ENCODE data around the gene SH3BGRL. TPM values are rescaled to one million over a fixed set of nuclear protein-coding genes. Genes with fewer than 3 reads are reported as not detected.

The SH3BGRL gene
- total RNA-seq, 1 experiment from 2014 or later = 41.8 TPM

- H4K5ac ChIP-seq (ENCODE audit: insufficient read length, low read depth, low read length) = no peak overlapping the region
- no peak overlapping the region for H2AFZ ChIP-seq (ENCODE audit: low read length)
- peaks cover 17% of the 10 kb centered on the region for H3K9me3 ChIP-seq (ENCODE audit: control insufficient read depth, low read depth, low read length)
- no peak overlapping the region for H3K27ac ChIP-seq (ENCODE audit: insufficient read length, low read depth, low read length)
- Mint-ChIP-seq H3K4me1 (peaks cover 30 to 31% of the 10 kb centered on the region in 2 experiments), H3K9me3 (peaks cover 42 to 46% of the 10 kb centered on the region in 2 experiments), H3K27me3 (ENCODE audit: low read depth) (no peaks in the 10 kb centered on the region; the same call in 1 of the 2 replicates), H3K4me3 (no peak overlapping the region), H3K36me3 (ENCODE audit: insufficient read depth in 1 of 3, low read depth in 3 of 3) (peaks cover 0 to 2% (median 0%) of the 10 kb centered on the region in 3 experiments; a peak in 2 of 7 replicates), H3K27ac (no peak overlapping the region; a peak in 1 of 7 replicates)
- no peaks in the 10 kb centered on the region for H3K79me1 ChIP-seq (ENCODE audit: insufficient read depth, low read depth, low read length, poor library complexity, severe bottlenecking)
- no peak overlapping the region for H3K56ac ChIP-seq (ENCODE audit: insufficient read length, low read depth, low read length)
- no peak overlapping the region for H2BK12ac ChIP-seq (ENCODE audit: insufficient read length, low read depth, low read length)
- H2BK120ac ChIP-seq (ENCODE audit: low read depth, low read length, poor library complexity, severe bottlenecking) = no peak overlapping the region
- H3K18ac ChIP-seq (ENCODE audit: insufficient read length, low read depth, low read length) = no peak overlapping the region
- H3K4me2 ChIP-seq (ENCODE audit: insufficient read depth, insufficient read length, low read length) = no peak overlapping the region
- no peak overlapping the region for H2AK5ac ChIP-seq (ENCODE audit: insufficient read length, low read length)
- H2BK5ac ChIP-seq (ENCODE audit: insufficient read length, low read length) = no peak overlapping the region
- no peak overlapping the region for H2BK15ac ChIP-seq (ENCODE audit: low read depth, low read length)
- H3K14ac ChIP-seq (ENCODE audit: insufficient read depth, low read length) = no peak overlapping the region
- H3K27me3 ChIP-seq (ENCODE audit: insufficient read depth, low read length) = no peaks in the 10 kb centered on the region
- no peak overlapping the region for H3K9ac ChIP-seq (ENCODE audit: extremely low read depth, insufficient read length, low read length)
- H4K20me1 ChIP-seq (ENCODE audit: control insufficient read depth, insufficient read depth, insufficient read length) = no peaks in the 10 kb centered on the region
- no peak overlapping the region for H2BK20ac ChIP-seq (ENCODE audit: low read depth, low read length, poor library complexity, severe bottlenecking)
- H3K23me2 ChIP-seq (ENCODE audit: insufficient read length, low read depth, low read length, poor library complexity, severe bottlenecking) = no peaks in the 10 kb centered on the region
- no peak for TF ChIP-seq CTCF (conservative IDR thresholded peaks at IDR 0.05)
- no peak overlapping the region for H3T11ph ChIP-seq (ENCODE audit: low read length)
- no peak for DNase-seq
- no peaks in the 10 kb centered on the region for H3K79me2 ChIP-seq (ENCODE audit: insufficient read depth, low read length)
- H4K8ac ChIP-seq (replicated peaks; ENCODE audit: insufficient read length, low read depth, low read length) = no peak overlapping the region
- H4K91ac ChIP-seq (ENCODE audit: insufficient read length, low read depth, low read length) = no peak overlapping the region
- H3K23ac ChIP-seq (ENCODE audit: insufficient read length, low read depth, low read length) = no peak overlapping the region
- no peak overlapping the region for H3K4ac ChIP-seq (ENCODE audit: low read depth, low read length)
- no peaks in the 10 kb centered on the region; the same call in 1 of the 2 replicates for H3K4me1 ChIP-seq (ENCODE audit: insufficient read depth, low read length)
These were observed 55.9 kb downstream of the SH3BGRL start for GRCh38 chrX:81257817-81258216.
